PC-3 (cell line): Measurements from ENCODE around the gene NCOA7.

Experiments used
- CTCF ChIP-seq: fragments of 300-600 bp; sonication (generic); conservative IDR thresholded peaks from 2 replicates; pipeline ENCODE4 v1.5.1; 2017; ENCODE audit warnings: antibody characterized with exemption, low read depth, mild to moderate bottlenecking, low read length
- EZH2 ChIP-seq: fragments of 300-600 bp; sonication (generic); IDR thresholded peaks from one replicate; pipeline ENCODE4 v1.6.1; 2017; ENCODE audit warnings: antibody characterized with exemption, mild to moderate bottlenecking, low read length; ENCODE audit not compliant: unreplicated experiment
- EZH2phosphoT487 ChIP-seq: fragments of 300-600 bp; sonication (generic); IDR thresholded peaks from 2 replicates; pipeline ENCODE4 v1.6.1; 2018; ENCODE audit warnings: mild to moderate bottlenecking, antibody characterized with exemption, low read length, borderline replicate concordance

GRCh38 chr6:125955973-125956372 is 165.2 kb downstream of the NCOA7 start:
- TF ChIP-seq CTCF: no peak
- no peak for TF ChIP-seq EZH2
- TF ChIP-seq EZH2phosphoT487: no peak
